H1 (cell line): ENCODE measurements around the gene ATP8B3. TPM values are rescaled to one million over a fixed set of nuclear protein-coding genes. Genes with fewer than 3 reads are reported as not detected.

Experiments used
- CTCF ChIA-PET: fragments of 300-600 bp; sonication (Branson Sonifier 250); formaldehyde crosslinking; loops from one replicate; lab custom pipeline; 2021; ENCODE audit not compliant: partially characterized antibody; lab: Charles Lee
- POLR2A ChIA-PET: fragments of 300-600 bp; sonication (Branson Sonifier 250); formaldehyde crosslinking; loops from one replicate; lab custom pipeline; 2021; ENCODE audit warnings: inconsistent platforms; ENCODE audit not compliant: partially characterized antibody; lab: Charles Lee
- DNase-seq, 2 experiments: peaks; one replicate each; pipeline versions ENCODE4 v3.0.0 to v3.0.0-alpha.2; 2010 to 2022; ENCODE audit warnings: low spot score in 2 of 2, low read depth in 1 of 2, mixed read lengths in 1 of 2
- FAIRE-seq: peaks from 2 replicates; lab custom pipeline; 2011; peaks lifted over from hg19 to GRCh38; lab: Jason Lieb, UNC
- H2AFZ ChIP-seq: 2 replicates; pipeline ENCODE4 v1.8.1; 2012; ENCODE audit warnings: low read length, inconsistent platforms
- H2AK5ac ChIP-seq: 2 replicates; pipeline ENCODE4 v1.6.1; 2013; ENCODE audit warnings: low read depth, low read length
- H2BK120ac ChIP-seq: replicated peaks from 2 replicates; pipeline ENCODE3; 2013; ENCODE audit warnings: low read depth, low read length, inconsistent platforms
- H2BK12ac ChIP-seq: 2 replicates; pipeline ENCODE4 v1.6.1; 2013; ENCODE audit warnings: low read depth, low read length
- H2BK15ac ChIP-seq: 2 replicates; pipeline ENCODE4 v1.6.1; 2013; ENCODE audit warnings: low read length
- H2BK20ac ChIP-seq: 2 replicates; pipeline ENCODE4 v1.6.1; 2013; ENCODE audit warnings: low read length
- H2BK5ac ChIP-seq: 2 replicates; pipeline ENCODE4 v1.6.1; 2013; ENCODE audit warnings: low read depth, low read length
- H3K14ac ChIP-seq: 2 replicates; pipeline ENCODE4 v1.6.1; 2013; ENCODE audit warnings: inconsistent platforms; ENCODE audit not compliant: insufficient read length
- H3K18ac ChIP-seq: 2 replicates; pipeline ENCODE4 v1.6.1; 2013; ENCODE audit warnings: low read length; ENCODE audit errors: extremely low read depth
- H3K23ac ChIP-seq: 2 replicates; pipeline ENCODE4 v1.6.1; 2013; ENCODE audit warnings: inconsistent platforms; ENCODE audit not compliant: insufficient read length
- H3K23me2 ChIP-seq: 2 replicates; pipeline ENCODE4 v1.6.1; 2013; ENCODE audit warnings: low read depth, low read length
- H3K27ac ChIP-seq: 2 replicates; pipeline ENCODE4 v1.6.1; 2011; ENCODE audit warnings: low read depth, low read length, inconsistent platforms
- H3K27me3 ChIP-seq, 4 experiments: replicated peaks in 1 of 4; 1 replicate in 1 of 4; 2 replicates in 3 of 4; pipeline versions ENCODE4 v1.6.1 to v1.8.1; 2011 to 2013; ENCODE audit warnings: low read length in 3 of 4, mild to moderate bottlenecking in 3 of 4, inconsistent platforms in 2 of 4, mixed read lengths in 2 of 4, moderate library complexity in 1 of 4; ENCODE audit not compliant: control insufficient read depth in 3 of 4, insufficient read depth in 3 of 4; ENCODE audit errors: extremely low read depth in 1 of 4
- H3K36me3 ChIP-seq, 4 experiments: 2 replicates each; pipeline versions ENCODE4 v1.6.1 to v1.8.1; 2011 to 2013; ENCODE audit warnings: mild to moderate bottlenecking in 4 of 4, low read length in 3 of 4, moderate library complexity in 2 of 4, control low read depth in 1 of 4, inconsistent platforms in 1 of 4; ENCODE audit not compliant: insufficient read depth in 4 of 4, control insufficient read depth in 2 of 4
- H3K4ac ChIP-seq: replicated peaks from 2 replicates; pipeline ENCODE3; 2013; ENCODE audit warnings: low read length, low read depth, mixed read lengths, inconsistent platforms; ENCODE audit not compliant: insufficient read length
- H3K4me1 ChIP-seq, 4 experiments: replicated peaks in 1 of 4; 1 replicate in 1 of 4; 2 replicates in 3 of 4; pipeline versions ENCODE4 v1.6.1 to v1.8.1; 2011 to 2013; ENCODE audit warnings: low read length in 3 of 4, inconsistent platforms in 2 of 4, mixed read lengths in 1 of 4; ENCODE audit not compliant: insufficient read depth in 4 of 4, control insufficient read depth in 3 of 4
- H3K4me2 ChIP-seq, 2 experiments: 2 replicates each; pipeline versions ENCODE4 v1.6.1 to v1.8.1; 2011 to 2013; ENCODE audit warnings: low read depth in 2 of 2, low read length in 2 of 2, control low read depth in 1 of 2, inconsistent platforms in 1 of 2, mild to moderate bottlenecking in 1 of 2; ENCODE audit not compliant: insufficient read depth in 1 of 2
- H3K4me3 ChIP-seq, 4 experiments: fragments of 200-600, 300-600 bp in 1 of 4; sonication (generic), shearing (Covaris generic), sonication (Bioruptor Twin) in 1 of 4; 2 replicates each; pipeline versions ENCODE4 v1.5.1 to v1.8.1; 2011 to 2016; ENCODE audit warnings: low read length in 4 of 4, low read depth in 3 of 4, control low read depth in 2 of 4, inconsistent platforms in 2 of 4, mild to moderate bottlenecking in 2 of 4, mixed read lengths in 1 of 4, moderate library complexity in 1 of 4; ENCODE audit not compliant: insufficient read depth in 2 of 4; ENCODE audit errors: extremely low read depth in 1 of 4
- H3K56ac ChIP-seq: replicated peaks from 2 replicates; pipeline ENCODE3; 2013; ENCODE audit warnings: low read depth, mild to moderate bottlenecking, mixed read lengths, low read length, inconsistent platforms; ENCODE audit not compliant: insufficient read length
- H3K79me1 ChIP-seq: 2 replicates; pipeline ENCODE4 v1.6.1; 2013; ENCODE audit warnings: low read depth, low read length, control low read depth
- H3K79me2 ChIP-seq, 2 experiments: 2 replicates each; pipeline versions ENCODE4 v1.6.1 to v1.8.1; 2012 to 2013; ENCODE audit warnings: low read length in 2 of 2, mild to moderate bottlenecking in 2 of 2, inconsistent platforms in 1 of 2; ENCODE audit not compliant: insufficient read depth in 2 of 2, control insufficient read depth in 1 of 2
- H3K9ac ChIP-seq, 4 experiments: replicated peaks in 1 of 4; 1 replicate in 1 of 4; 2 replicates in 3 of 4; pipeline versions ENCODE4 v1.6.1 to v1.8.1; 2011 to 2013; ENCODE audit warnings: low read depth in 3 of 4, low read length in 3 of 4, control low read depth in 2 of 4, mild to moderate bottlenecking in 2 of 4, moderate library complexity in 2 of 4, inconsistent platforms in 1 of 4; ENCODE audit errors: extremely low read depth in 1 of 4
- H3K9me3 ChIP-seq, 2 experiments: 2 replicates each; pipeline versions ENCODE4 v1.6.1 to v1.8.1; 2012 to 2013; ENCODE audit warnings: mild to moderate bottlenecking in 2 of 2, moderate library complexity in 2 of 2, control low read depth in 1 of 2, inconsistent platforms in 1 of 2, low read depth in 1 of 2, low read length in 1 of 2, mixed read lengths in 1 of 2; ENCODE audit not compliant: insufficient read depth in 2 of 2
- H4K20me1 ChIP-seq, 2 experiments: replicated peaks in 1 of 2; 2 replicates each; pipeline versions ENCODE3 to v1.8.1; 2011 to 2013; ENCODE audit warnings: inconsistent platforms in 2 of 2, low read length in 2 of 2, mild to moderate bottlenecking in 1 of 2; ENCODE audit not compliant: insufficient read depth in 2 of 2, control insufficient read depth in 1 of 2
- H4K5ac ChIP-seq: 2 replicates; pipeline ENCODE4 v1.6.1; 2013; ENCODE audit warnings: low read length, low read depth, mixed read lengths, inconsistent platforms; ENCODE audit not compliant: insufficient read length
- H4K8ac ChIP-seq: 2 replicates; pipeline ENCODE4 v1.8.0; 2013; ENCODE audit warnings: mild to moderate bottlenecking, moderate library complexity, low read length, inconsistent platforms; ENCODE audit not compliant: insufficient read depth; ENCODE audit errors: extremely low read depth
- H4K91ac ChIP-seq: replicated peaks from 2 replicates; pipeline ENCODE3; 2013; ENCODE audit warnings: low read length, mixed read lengths, inconsistent platforms; ENCODE audit not compliant: insufficient read length
- BACH1 ChIP-seq: IDR thresholded peaks from 2 replicates; pipeline ENCODE4 v1.6.1; 2012; ENCODE audit warnings: low read length, improper control_type of control experiment
- BRCA1 ChIP-seq: IDR thresholded peaks from 2 replicates; pipeline ENCODE4 v1.6.1; 2012; ENCODE audit warnings: low read depth, low read length, improper control_type of control experiment
- CHD2 ChIP-seq: IDR thresholded peaks from 2 replicates; pipeline ENCODE4 v1.6.1; 2012; ENCODE audit warnings: low read length, improper control_type of control experiment
- CTBP2 ChIP-seq: IDR thresholded peaks from 2 replicates; pipeline ENCODE4 v1.7.0; 2011; ENCODE audit warnings: borderline replicate concordance, mild to moderate bottlenecking, moderate library complexity, mixed read lengths, low read length; ENCODE audit not compliant: insufficient read depth, insufficient read length
- EZH2 ChIP-seq: fragments of 200-600 bp; sonication (generic); IDR thresholded peaks from 2 replicates; pipeline ENCODE4 v1.7.1; 2012; ENCODE audit warnings: low read depth, mild to moderate bottlenecking, moderate library complexity, low read length, inconsistent platforms; ENCODE audit not compliant: severe bottlenecking
- FOSL1 ChIP-seq: IDR thresholded peaks from 2 replicates; pipeline ENCODE4 v1.6.1; 2011; ENCODE audit warnings: mild to moderate bottlenecking, low read depth, low read length, moderate library complexity; ENCODE audit not compliant: insufficient read depth
- KDM1A ChIP-seq: fragments of 200-600, 300-600 bp; sonication (generic); IDR thresholded peaks from 2 replicates; pipeline ENCODE4 v1.7.1; 2016; ENCODE audit warnings: mild to moderate bottlenecking, low read length, borderline replicate concordance
- MAFK ChIP-seq: IDR thresholded peaks from 2 replicates; pipeline ENCODE4 v1.6.1; 2012; ENCODE audit warnings: low read depth, mild to moderate bottlenecking, improper control_type of control experiment, low read length
- SP4 ChIP-seq: IDR thresholded peaks from 2 replicates; pipeline ENCODE4 v1.6.1; 2012; ENCODE audit warnings: low read length, inconsistent platforms
- TEAD4 ChIP-seq: IDR thresholded peaks from 2 replicates; pipeline ENCODE4 v1.6.1; 2012; ENCODE audit warnings: low read depth, low read length, inconsistent platforms, mixed read lengths
- USF2 ChIP-seq: IDR thresholded peaks from 2 replicates; pipeline ENCODE4 v1.6.1; 2011; ENCODE audit warnings: low read length, improper control_type of control experiment
- YY1 ChIP-seq: IDR thresholded peaks from 2 replicates; pipeline ENCODE4 v1.6.1; 2011; ENCODE audit warnings: low read depth, mild to moderate bottlenecking, low read length
- ZNF274 ChIP-seq: IDR thresholded peaks from 2 replicates; pipeline ENCODE4 v1.7.0; 2012; ENCODE audit warnings: low read length, borderline replicate concordance; ENCODE audit errors: extremely low read depth
- WGBS, 2 experiments: shearing (Covaris generic) in 1 of 2; methylation state at CpG; one replicate each; pipeline versions ENCODE4 v1.1.6 to v1.1.7; 2013 to 2015; ENCODE audit warnings: low lambda C conversion rate in 2 of 2, mixed read lengths in 2 of 2, inconsistent platforms in 1 of 2, low coverage in 1 of 2, missing lambda C conversion rate in 1 of 2; ENCODE audit not compliant: insufficient replicate concordance in 2 of 2, insufficient coverage in 1 of 2, insufficient read length in 1 of 2; ENCODE audit errors: extremely low coverage in 1 of 2, missing lambda C conversion rate in 1 of 2; 5-methylcytosine and 5-hydroxymethylcytosine counted together
- polyA plus RNA-seq, 7 experiments: library from polyadenylated mRNA; depleted of rRNA in 3 of 7; stranded (reverse) in 5 of 7; unstranded in 2 of 7; fragments of >200 nt in 5 of 7; fragments of 200-250 nt in 2 of 7; gene quantifications; 1 replicate in 5 of 7; 2 replicates in 1 of 7; 4 replicates in 1 of 7; pipeline versions ENCODE4 v1.2.1 to v1.2.3, GENCODE V29; 2011 to 2013; ENCODE audit warnings: missing spikeins in 2 of 7, mixed read lengths in 2 of 7
- total RNA-seq: library from RNA; stranded (reverse); fragmentation: NEBNext Ultra II Directional; extraction: Animal tissue kit (Norgen Biotek cat#: 25700); gene quantifications from 2 replicates; pipeline ENCODE4 v1.2.1, GENCODE V29; 2021

ATP8B3 gene
- total and polyA plus RNA-seq, 2 of the 8 experiments (the other 6 are each of a cell fraction or from before 2014, with no cell fraction given): 4.1 to 9.3 TPM

GRCh38 chr19:1824252-1824622 is 12.2 kb upstream of the ATP8B3 start:
- Histone ChIP-seq H4K8ac (no peak overlapping the region), H4K91ac (no peak overlapping the region), H3K27me3 (no peaks in the 10 kb centered on the region), H2BK120ac (no peak overlapping the region), H3K23me2 (peaks cover 2% of the 10 kb centered on the region; the same call in 1 of the 2 replicates), H2BK12ac (no peak overlapping the region), H3K4me3 (no peak overlapping the region), H3K18ac (no peak overlapping the region), H3K79me2 (no peaks in the 10 kb centered on the region), H2BK20ac (no peak overlapping the region), H2BK5ac (0 out of 2 replicates have a peak overlapping the region, but pooled peaks have one; percentile 16), H3K36me3 (peaks cover 3 to 31% (median 6%) of the 10 kb centered on the region in 4 experiments; a peak in 5 of 8 replicates), H2AFZ (no peak overlapping the region), H3K56ac (no peak overlapping the region), H3K9me3 (no peaks in the 10 kb centered on the region), H3K4me1 (peaks cover 0 to 14% (median 8%) of the 10 kb centered on the region in 4 experiments; a peak in 6 of 7 replicates), H4K20me1 (peaks cover 0 to 10% of the 10 kb centered on the region in 2 experiments), H3K4me2 (no peak overlapping the region), H3K27ac (no peak overlapping the region), H2AK5ac (no peak overlapping the region), H2BK15ac (no peak overlapping the region), H4K5ac (no peak overlapping the region), H3K4ac (no peak overlapping the region), H3K23ac (no peak overlapping the region), H3K9ac (no peak overlapping the region), H3K14ac (no peak overlapping the region), H3K79me1 (no peaks in the 10 kb centered on the region)
- ChIA-PET CTCF (interaction anchor here (1.7 to 16.5 kb wide), 4 partner anchors 10 to 56 kb away, joined by 3 to 228 read pairs (median 66); no protein-coding TSS in a partner anchor), POLR2A (interaction anchor here (0.9 kb wide), 1 partner anchor 14 kb away, joined by 3 read pairs; no protein-coding TSS in a partner anchor)
- 89% methylated on average over 14 of the region's 14 CpGs; no CpG with 5 or more reads in 1 of the 2 experiments for WGBS, 2 experiments
- DNase-seq: no peak
- FAIRE-seq: no peak
- TF ChIP-seq BACH1 (no peak), KDM1A (no peak), YY1 (no peak), ZNF274 (no peak), EZH2 (no peak), TEAD4 (no peak), BRCA1 (no peak), USF2 (no peak), MAFK (no peak), SP4 (no peak), FOSL1 (no peak), CHD2 (no peak), CTBP2 (no peak)
